ENCODE measurements around the gene PODXL2.

DNA sequence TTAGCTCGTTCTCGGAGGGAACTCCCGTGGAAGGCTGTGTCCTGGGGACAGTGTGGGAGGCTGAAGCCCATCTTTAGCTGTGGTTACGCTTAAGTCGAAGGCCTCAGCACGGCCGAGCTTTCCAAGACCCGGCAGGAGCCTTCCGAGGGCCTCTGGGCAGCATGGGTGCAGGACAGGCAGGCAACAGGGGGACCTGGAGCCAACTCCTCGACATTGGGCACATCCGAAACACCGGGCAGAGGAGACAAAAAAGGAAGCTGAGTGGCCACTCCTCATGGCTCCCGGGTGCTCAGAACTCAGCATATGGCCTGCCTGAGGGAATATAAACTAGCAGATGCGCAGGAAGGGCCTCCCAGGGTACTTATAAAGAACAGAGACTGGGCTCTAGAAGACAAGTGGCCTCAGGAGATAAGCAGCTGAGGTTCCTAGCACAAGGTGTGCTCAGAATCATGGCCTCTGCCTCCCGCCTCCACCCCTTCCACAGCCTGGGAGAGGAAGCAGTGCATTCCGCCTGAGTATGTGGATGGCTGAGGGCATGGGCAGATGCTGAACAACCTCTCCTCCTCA, 77.9 kb downstream of the PODXL2 start:
- TF ChIP-seq, protein P1, sequence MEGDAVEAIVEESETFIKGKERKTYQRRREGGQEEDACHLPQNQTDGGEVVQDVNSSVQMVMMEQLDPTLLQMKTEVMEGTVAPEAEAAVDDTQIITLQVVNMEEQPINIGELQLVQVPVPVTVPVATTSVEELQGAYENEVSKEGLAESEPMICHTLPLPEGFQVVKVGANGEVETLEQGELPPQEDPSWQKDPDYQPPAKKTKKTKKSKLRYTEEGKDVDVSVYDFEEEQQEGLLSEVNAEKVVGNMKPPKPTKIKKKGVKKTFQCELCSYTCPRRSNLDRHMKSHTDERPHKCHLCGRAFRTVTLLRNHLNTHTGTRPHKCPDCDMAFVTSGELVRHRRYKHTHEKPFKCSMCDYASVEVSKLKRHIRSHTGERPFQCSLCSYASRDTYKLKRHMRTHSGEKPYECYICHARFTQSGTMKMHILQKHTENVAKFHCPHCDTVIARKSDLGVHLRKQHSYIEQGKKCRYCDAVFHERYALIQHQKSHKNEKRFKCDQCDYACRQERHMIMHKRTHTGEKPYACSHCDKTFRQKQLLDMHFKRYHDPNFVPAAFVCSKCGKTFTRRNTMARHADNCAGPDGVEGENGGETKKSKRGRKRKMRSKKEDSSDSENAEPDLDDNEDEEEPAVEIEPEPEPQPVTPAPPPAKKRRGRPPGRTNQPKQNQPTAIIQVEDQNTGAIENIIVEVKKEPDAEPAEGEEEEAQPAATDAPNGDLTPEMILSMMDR (IDR thresholded peaks at IDR 0.05): no peak
- TF ChIP-seq POLR2AphosphoS5 (IDR thresholded peaks at IDR 0.05; ENCODE audit: low read depth, low read length): no peak
- TF ChIP-seq, protein P2, sequence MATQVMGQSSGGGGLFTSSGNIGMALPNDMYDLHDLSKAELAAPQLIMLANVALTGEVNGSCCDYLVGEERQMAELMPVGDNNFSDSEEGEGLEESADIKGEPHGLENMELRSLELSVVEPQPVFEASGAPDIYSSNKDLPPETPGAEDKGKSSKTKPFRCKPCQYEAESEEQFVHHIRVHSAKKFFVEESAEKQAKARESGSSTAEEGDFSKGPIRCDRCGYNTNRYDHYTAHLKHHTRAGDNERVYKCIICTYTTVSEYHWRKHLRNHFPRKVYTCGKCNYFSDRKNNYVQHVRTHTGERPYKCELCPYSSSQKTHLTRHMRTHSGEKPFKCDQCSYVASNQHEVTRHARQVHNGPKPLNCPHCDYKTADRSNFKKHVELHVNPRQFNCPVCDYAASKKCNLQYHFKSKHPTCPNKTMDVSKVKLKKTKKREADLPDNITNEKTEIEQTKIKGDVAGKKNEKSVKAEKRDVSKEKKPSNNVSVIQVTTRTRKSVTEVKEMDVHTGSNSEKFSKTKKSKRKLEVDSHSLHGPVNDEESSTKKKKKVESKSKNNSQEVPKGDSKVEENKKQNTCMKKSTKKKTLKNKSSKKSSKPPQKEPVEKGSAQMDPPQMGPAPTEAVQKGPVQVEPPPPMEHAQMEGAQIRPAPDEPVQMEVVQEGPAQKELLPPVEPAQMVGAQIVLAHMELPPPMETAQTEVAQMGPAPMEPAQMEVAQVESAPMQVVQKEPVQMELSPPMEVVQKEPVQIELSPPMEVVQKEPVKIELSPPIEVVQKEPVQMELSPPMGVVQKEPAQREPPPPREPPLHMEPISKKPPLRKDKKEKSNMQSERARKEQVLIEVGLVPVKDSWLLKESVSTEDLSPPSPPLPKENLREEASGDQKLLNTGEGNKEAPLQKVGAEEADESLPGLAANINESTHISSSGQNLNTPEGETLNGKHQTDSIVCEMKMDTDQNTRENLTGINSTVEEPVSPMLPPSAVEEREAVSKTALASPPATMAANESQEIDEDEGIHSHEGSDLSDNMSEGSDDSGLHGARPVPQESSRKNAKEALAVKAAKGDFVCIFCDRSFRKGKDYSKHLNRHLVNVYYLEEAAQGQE (IDR thresholded peaks at IDR 0.05; ENCODE audit: insufficient read depth in 1 of 2, low read depth in 2 of 2, low read length in 1 of 2): no peak
- no peak for TF ChIP-seq TCF7L2 (IDR thresholded peaks at IDR 0.05; ENCODE audit: low read depth, low read length)

Measured in Panc1 (cell line).